Hematopoietic multipotent progenitor cell treated with erythropoietin and hydrocortisone succinate and interleukin-3 and kit ligand, for 15 days (in vitro differentiated cells): ENCODE results near the gene TGFA.
"Not testable (repeated sequence)": the region's sequence is repeated elsewhere in the genome, so short reads cannot be mapped to it uniquely, and the experiment has no call there.

ENCODE experiments used
- DNase-seq: peaks from one replicate; pipeline ENCODE4 v3.0.0-alpha.2; 2015; ENCODE audit warnings: low spot score

The TGFA gene

DNA sequence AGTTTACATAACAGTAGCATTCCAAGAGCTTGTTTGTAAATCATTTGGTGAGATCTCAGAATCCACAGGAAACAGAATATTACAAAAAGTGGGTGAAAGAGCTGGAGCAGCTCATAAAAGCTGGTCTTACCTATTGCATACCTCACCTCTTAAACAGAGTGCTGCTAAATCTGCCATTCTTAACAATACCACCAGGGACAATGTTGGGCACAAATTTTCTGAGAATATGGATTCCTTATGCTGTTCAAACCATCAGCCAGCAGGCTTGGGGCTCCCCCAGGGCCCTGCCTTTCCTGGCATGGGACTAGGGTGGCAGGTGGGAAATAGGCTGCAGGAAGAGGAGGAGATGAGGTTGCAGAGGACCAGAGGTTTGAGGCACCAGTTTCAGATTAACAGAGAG lies 55.6 kb downstream of the TGFA start:
- DNase-seq, result no peak

DNA sequence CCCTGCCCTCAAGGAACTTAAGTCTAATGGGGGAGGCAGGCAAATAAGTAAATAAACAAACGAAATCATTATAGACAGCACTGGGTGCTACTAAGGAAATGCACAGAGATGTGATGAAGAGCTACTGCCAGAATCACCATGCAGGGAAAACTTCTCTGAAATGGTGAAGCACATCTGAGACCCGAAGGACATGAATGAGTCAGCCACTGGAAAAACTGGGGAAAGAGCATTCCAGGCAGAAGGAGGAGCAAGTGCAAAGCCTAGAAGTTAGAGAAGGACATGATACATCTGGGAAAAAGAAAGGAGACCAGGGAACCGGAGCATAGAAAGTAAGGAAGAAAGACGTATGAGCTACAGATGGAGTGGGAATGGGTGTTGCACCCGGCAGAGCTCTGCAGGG lies 56.8 kb downstream of the TGFA start:
- no peak for DNase-seq

DNA sequence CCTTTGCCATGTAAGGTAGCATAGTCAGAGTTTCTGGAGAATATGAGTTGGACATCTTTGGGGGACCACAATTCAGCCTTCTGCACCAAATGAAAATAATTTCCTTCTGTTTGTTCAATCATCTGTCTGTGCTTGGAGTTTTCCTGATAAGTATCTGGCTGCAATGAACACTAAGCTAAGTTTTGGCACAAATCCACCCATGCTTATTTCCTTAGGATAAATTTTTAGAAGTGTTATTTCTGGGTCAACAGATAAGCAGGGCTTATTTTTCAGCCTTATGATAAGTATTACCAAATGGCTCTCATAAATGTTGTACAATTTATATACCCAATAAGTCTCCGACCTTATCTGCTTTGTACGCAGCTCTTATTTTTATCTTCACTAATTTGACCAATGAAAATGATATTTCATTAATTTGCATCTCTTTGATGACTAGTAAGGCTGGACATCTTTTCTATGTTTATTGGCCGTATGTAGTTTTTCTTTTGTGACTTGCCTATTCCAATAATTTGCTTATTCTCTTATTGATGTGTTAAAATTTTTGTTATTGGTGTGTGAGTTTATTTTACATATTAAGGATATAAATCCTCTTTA lies 59.2 kb downstream of the TGFA start:
- DNase-seq, result no peak

DNA sequence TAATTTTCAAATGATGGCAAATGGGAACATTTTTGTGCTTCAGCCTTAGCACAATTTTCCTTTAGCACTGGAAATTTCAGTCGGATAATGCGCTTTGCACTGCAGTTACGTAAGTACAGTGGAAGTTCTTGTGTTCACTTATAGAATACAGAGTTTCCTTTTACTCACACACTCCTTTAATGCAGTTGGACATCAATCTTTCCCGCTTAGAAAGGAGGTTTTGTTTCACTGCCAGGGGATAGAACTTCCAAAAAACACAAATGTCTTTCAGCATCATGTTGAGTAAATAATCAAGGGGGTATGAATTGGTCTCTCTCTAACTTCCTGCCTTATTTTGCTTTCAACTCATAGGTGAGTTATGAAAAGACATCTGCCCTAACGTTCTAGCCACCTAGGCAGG lies 63.2 kb downstream of the TGFA start:
- no peak for DNase-seq

DNA sequence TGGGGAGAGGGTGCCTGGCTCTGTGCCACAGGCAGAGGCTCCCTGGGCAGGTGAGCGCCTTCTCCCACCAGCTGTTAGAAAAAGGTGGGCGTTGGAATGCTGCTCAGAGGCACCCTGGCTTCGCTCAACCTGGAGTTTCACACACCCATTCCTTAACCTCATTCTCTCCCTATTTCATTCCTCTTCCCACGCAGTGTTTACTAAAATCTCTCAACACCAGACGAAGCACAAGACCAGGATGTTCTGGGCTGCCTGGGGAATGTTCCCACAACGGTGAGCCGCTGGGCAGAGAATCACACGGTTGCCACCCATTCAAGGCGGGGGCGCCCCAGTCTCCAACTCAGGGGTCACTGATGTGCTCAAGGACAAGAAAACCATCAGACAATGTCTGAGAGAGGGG lies 64.5 kb downstream of the TGFA start:
- DNase-seq, result no peak

DNA sequence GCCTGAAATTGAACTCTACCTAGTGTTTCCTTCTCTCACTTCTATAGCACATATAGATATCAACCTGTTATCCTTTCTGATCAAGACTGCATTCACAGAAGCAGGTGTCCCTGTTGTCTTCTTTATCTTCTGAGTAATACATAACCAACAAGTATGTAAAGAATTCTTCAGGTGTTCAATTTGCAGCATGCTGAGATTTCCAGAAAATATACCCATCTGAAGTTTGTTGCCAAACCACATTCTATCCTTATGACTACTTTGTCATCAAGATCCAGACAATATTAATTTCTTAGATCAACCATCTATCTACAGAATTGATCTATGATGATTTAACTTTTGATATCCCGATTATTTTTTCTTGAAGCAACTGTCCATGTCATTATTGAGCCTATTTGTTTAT lies 69.5 kb downstream of the TGFA start:
- DNase-seq, result no peak

DNA sequence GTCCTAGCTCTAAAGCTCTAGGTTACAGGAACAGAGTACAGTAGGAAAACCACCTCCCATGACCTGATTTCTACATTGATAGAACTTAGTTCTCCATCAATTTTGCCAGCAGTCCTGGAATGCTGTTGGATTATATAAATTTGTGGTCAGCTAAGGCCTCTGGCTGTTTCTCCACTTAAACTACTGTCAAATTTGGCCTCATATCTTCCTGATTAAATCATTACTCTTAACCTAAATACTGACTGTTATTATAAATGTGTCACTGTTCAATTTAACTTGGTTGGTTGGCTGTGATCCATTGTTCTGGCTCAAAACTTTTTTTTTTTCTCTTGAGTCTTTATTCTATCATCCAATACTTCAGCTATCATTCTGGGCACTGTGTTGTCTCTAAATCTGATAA lies 71.2 kb downstream of the TGFA start:
- no peak for DNase-seq

DNA sequence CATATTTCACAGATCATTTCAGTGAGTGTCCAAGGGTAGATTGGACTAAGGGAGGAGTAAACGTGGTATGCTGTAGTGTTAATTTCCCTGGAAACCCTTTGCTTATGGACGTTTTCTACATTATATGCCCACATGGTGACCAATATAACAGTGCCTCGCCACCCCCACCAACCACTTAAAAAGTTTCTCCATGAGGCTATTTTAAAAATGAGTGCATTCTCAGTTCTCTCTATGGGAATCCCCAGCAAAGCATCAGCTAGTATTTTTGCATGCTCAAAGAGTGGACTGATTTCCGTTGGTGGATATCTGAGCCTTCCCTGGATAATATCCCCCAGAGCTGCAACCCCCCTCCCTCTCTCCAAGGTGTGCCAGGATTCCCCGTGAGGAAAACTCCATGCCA lies 73.2 kb downstream of the TGFA start:
- no peak for DNase-seq

DNA sequence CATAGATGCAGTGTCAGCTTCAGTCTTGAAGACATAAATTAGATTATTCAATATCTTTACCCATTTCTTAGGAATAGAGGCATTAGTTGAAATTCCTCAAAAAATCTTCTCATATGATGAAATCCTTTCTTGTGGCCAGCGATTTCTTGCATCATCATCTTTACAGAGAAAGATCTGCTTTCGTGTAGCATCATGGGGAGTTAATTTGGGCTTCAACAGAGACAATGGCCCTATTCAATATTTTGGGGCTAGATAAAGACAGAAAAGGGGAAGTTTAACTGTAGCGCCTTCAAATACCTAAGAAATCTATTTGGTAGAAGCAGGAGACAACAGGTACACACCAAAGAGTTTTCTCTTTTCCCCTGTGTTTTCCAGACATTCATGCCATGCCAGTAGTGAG lies 73.8 kb downstream of the TGFA start:
- DNase-seq, result no peak

DNA sequence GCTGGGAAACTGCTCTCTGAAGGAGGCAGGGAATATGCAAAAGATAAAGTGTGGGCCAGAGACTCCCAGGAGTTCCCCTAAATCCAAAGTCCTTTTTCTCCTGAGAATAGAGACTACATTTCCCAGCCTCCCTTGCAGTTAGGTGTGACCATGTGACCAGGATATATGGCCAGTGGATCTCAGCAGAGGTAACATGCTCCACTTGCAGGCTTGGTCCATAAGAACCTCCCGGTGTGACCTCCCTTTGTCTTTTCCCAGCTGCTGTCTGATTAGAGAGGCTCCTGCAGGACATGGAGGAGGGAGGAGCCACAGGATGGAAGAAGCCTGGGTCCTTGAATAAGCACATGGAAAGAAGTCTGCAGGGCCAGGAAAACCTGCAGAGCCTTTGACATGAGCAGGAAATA lies 76.2 kb downstream of the TGFA start:
- no peak for DNase-seq

DNA sequence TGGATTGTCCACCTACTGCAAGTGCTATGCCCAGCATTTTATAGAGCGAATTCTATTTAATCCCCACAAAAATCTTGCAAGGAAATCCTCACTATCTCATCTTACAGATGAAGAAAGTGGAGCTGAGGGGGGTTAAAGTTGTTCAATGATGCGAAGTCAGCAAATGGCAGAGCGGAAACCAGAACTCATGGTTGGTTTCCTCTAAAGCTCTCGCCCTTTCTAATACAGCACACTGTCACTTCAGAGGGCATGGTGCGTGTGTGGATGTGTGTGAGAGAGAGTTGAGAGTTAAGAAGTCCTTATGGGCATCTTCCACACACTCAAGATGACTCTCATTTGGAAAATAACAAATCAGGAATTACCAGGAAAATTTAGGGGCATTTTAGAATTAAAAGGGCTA lies 78.4 kb downstream of the TGFA start:
- no peak for DNase-seq

DNA sequence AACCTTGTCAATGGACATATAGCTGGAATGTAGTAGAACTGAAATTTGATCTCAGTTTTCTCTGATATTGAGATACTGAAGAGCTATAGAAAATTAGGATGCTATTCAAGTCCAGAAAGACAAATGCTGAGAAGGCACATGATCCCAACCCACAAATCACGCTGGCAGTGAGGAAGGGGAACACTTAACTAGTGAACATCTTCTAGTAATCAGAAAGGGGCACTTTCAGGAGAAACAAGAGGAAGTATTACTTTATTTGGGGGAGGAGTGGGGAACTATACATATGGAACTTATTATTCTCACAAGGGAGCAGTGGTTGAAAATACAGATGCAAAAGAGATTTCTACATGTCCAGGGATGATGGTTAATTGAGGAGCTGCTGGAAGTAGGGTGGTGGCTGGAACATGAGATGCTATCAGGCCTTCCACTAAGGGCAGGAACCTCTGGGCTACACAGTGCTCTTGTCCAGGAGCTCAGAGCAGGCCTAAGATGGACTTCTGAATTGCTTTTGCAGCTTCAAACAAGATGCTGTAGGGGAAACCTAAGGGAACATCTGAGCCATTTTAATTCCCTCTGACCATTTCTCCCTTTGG lies 79.3 kb downstream of the TGFA start:
- DNase-seq, result no peak

DNA sequence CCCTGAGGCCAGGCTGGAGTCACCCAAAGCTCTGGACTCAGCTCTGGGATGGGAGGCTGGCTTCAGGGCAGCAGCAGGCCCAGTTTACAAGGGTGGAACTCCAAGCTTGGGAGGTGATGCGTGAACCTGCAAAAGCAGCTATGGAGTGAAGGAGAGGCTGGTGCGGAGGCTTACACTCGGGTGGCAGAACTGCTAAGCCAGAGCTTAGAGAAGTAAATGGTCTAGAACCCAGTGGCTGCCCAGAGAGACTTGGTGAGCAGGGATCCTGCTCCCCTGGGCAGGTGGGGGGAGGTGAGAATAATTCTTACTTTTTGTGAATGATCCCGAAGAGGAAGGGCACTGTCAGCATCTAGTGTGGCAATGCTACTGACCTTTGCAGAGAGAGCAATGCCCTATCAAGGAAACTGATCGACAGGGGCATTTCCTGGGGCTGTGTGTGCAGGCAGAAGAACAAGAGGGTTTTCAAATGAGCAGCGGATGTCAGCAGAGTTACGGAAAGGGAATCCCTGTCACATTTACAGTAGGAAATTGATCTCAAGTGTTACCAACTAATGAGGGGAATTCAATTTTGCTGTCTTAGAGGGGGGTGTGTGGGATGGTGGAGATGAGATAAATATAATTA lies 80.4 kb downstream of the TGFA start:
- DNase-seq, result no peak

DNA sequence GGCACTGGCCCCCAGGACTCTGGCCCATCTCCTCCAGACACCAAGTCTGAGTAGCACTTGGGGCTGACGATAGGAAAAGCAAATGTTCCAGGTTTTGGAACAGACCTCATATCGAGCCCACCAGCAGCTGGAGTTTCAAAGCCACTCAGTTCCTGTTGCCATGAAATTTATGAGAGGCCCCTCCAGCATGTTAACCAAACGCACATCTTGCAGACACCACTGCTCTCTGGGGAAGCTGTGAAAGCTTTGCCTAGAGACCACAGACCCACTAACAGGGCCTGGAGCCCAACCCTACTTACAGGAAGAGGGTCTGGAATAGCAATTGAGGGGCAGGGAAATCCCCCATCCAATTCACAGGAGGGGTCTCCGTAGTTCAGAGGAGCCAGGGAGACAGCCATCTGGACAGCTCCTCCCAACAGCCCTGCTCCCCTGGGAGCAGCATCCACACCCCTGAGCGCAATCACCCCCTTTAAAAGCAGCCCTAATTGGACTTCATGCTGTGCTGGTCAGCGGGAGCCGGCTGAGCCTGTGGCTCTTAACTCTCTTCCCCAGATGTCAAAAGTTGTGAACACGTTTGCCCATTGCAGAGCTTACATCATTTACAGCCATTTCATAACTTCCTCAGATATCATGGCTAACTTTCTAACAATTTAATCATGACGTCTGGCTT lies 81.3 kb downstream of the TGFA start:
- DNase-seq, result no peak

DNA sequence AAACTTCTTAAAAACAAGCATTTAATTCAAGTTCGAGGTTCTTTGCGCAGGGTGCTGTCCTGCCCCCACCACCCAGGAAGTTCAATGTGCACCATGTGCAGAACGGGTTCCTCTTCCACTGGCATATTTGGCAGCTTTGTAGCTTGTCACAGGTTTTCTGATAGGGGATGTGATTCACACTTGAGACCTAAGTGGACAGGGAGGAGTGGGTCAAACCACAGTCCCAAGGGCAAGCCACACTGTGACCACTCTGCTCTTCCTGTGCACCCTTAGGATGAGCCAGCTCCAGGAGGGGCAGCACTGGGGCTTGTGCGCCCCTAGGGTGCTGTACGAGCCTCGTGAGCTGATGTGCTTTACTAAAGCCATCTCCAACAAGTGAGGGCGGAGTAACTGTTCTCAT lies 82.5 kb downstream of the TGFA start:
- DNase-seq, result no peak

DNA sequence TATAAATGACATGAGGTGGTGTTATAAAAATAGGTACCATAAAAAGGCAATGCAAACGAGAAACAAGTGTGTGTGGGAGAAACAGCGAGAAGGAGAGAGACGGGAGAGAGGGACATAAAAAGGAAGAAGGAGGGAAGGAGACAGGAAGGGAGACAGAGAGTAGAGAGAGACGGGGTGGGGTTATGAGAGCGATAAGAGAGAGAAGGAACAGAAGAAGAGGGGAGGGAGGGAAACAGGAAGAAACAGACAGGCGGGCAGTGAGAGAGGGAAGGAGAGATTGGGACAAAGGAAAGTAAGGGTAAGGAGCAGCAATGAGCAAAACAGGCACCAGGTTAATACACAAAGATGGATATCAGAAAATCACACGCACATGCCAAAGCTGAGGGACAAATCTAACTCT lies 83.7 kb downstream of the TGFA start:
- no peak for DNase-seq

DNA sequence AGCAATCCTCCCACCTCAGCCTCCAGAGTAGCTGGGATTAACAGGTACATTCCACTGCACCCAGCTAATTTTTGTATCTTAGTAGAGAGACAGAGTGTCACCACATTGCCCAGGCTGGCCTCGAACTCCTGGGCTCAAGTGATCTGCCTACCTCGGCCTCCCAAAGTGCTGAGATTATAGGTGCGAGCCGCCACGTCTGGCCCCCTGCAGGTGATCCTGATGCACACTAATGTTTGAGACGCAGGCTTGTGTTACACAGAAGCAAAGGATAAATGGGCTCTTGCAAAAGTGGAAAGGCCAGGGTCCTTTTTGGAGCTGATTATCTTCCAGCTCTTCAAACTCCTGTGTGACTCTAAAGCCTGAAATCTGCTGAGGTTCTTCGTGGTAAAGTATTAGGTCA lies 84.2 kb downstream of the TGFA start:
- no peak for DNase-seq

DNA sequence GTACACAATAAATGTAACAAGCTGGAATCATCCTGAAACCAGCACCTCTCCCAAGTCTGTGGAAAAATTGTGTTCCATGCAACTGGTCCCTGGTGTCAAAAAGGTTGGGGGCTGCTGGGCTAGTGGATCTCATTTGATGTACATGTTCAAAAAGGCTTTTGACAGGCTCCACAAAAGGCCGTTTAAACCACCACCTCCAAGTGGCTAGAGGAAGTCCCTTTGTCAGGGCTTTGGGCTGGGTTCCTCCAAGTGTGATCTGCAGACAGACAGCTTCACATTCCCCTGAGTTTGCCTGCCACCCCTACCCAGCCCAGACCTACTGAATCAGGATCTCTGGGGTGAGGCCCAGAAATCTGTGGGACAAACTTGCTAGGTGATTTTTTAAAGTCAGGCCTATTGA lies 84.7 kb downstream of the TGFA start:
- DNase-seq, result no peak

DNA sequence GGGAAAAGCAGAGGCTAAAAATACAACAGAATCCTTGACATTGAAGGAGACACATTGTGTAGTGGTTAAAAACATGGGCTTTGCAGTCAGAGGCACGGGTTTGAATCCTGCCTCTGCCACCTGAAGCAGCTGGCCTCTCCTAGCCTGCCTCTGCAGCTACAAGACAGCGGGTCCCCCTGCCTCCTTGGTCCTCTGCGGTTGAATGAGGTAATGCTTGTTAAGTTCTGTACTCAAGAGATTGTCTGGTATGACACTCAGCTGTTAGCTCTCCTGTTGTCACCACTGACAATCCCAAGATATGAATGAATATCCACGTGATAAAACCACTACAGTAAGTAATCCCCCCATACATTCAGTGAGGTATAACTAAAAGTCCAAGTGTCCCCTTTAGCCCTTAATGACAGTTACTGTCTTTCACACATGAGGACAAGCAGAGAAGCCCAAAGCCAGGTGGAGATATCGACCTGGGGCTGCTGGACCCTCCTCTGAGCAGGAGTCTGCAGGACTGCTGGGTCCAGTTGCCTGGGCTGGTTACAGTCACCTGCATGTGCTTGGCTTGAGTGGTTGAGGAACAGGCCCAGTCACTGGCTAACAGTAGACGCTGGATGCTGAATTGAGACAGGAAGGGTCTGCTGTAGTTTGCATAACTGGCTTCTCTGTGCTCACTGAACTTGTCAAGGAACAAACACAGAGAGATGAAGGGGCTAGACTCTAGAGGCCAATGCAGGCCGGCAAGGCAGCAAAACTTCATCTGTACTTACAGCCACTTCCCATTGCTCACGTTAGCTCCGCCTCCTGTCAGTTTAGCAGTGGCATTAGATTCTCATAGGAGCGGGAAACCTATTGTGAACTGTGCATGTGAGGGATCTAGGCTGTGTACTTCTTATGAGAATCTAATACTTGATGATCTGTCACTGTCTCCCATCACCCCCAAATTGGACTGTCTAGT lies 85.5 kb downstream of the TGFA start:
- no peak for DNase-seq

DNA sequence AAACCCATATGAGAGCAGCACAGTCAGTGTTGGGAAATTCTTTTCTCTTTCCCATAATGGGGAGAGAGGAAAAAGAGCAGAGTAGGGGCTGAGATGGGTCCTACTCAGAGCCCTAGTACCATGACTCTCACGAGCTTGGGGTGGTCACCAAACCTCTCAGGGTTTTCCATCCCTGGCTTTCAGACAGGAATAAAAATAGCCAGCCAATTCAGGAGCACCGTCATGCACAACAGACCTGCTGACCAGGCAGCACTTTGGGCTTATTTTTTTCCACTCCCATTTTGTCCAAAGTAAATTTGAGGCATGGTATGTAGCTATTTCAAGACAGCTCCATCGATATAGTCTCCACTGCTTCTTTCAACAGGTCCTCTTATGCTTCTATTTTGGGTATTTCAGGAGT lies 86.4 kb downstream of the TGFA start:
- no peak for DNase-seq

DNA sequence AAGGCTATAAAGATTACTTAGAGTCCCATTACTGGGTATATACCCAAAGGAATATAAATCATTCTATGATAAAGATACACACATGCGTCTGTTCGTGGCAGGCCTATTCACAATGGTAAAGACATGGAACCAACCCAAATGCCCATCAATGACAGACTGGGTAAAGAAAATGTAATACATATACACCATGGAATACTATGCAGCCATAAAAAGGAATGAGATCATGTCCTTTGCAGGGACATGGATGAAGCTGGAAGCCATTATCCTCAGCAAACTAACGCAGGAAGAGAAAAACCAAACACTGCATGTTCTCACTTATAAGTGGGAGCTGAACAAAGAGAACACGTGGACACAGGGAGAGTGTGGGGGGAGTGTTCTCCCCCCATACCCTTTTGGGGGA lies 87.0 kb downstream of the TGFA start:
- not testable (repeated sequence) for DNase-seq

DNA sequence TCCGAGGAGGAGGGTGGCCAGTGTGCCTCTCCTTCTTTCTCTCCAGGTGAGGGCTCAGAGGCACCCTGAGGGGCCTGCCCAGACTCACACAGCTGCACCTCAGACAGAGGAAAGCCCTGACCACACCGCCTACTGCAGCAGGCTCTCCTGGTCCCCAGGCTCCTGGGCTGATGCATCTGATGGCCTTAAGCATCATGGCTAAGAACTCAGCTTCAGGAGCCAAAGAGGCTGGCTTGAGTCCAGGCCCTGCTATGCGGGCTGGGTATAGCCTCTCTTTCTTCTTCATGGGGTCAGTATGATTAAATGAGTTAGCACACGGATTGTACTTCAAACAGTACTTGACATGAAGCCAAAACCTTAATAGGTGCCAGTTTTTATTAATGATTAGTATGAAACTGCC lies 89.6 kb downstream of the TGFA start:
- no peak for DNase-seq
